HEK293 (cell line): ENCODE results near the gene SLC29A1.

ENCODE experiments used
- ATF2 ChIP-seq: fragments of 450-650 bp; formaldehyde crosslinking; IDR thresholded peaks from 2 replicates; pipeline ENCODE4 v1.5.1; 2016; ENCODE audit warnings: missing biosample characterization, missing genetic modification characterization, low read depth
- GLI4 ChIP-seq: fragments of 450-650 bp; formaldehyde crosslinking; IDR thresholded peaks from 2 replicates; pipeline ENCODE4 v1.5.1; 2016; ENCODE audit warnings: missing biosample characterization, missing genetic modification characterization
- GLIS1 ChIP-seq: fragments of 450-650 bp; formaldehyde crosslinking; IDR thresholded peaks from 2 replicates; pipeline ENCODE4 v1.5.1; 2016; ENCODE audit warnings: missing biosample characterization, missing genetic modification characterization
- HIC1 ChIP-seq: fragments of 450-650 bp; formaldehyde crosslinking; IDR thresholded peaks from 2 replicates; pipeline ENCODE4 v1.5.1; 2016; ENCODE audit warnings: missing biosample characterization, missing genetic modification characterization
- IKZF3 ChIP-seq: fragments of 450-650 bp; IDR thresholded peaks from 2 replicates; pipeline ENCODE4 v1.5.0; 2018; ENCODE audit warnings: missing biosample characterization, mild to moderate bottlenecking, missing genetic modification characterization, moderate library complexity
- KLF10 ChIP-seq: fragments of 450-650 bp; IDR thresholded peaks from 2 replicates; pipeline ENCODE4 v1.5.1; 2018; ENCODE audit warnings: missing biosample characterization, mild to moderate bottlenecking, missing genetic modification characterization
- SP3 ChIP-seq: fragments of 450-650 bp; formaldehyde crosslinking; IDR thresholded peaks from 2 replicates; pipeline ENCODE4 v1.5.1; 2016; ENCODE audit warnings: missing biosample characterization, missing genetic modification characterization
- SP7 ChIP-seq: fragments of 450-650 bp; formaldehyde crosslinking; IDR thresholded peaks from 2 replicates; pipeline ENCODE4 v1.5.1; 2016; ENCODE audit warnings: missing biosample characterization, missing genetic modification characterization
- YY2 ChIP-seq: fragments of 450-650 bp; formaldehyde crosslinking; IDR thresholded peaks from 2 replicates; pipeline ENCODE4 v1.5.1; 2016; ENCODE audit warnings: missing biosample characterization, missing genetic modification characterization
- ZBTB20 ChIP-seq: fragments of 450-650 bp; formaldehyde crosslinking; IDR thresholded peaks from 2 replicates; pipeline ENCODE4 v1.5.1; 2016; ENCODE audit warnings: missing biosample characterization, missing genetic modification characterization
- ZBTB26 ChIP-seq: fragments of 450-650 bp; formaldehyde crosslinking; optimal IDR thresholded peaks from 2 replicates; pipeline ENCODE3; 2016; ENCODE audit warnings: missing biosample characterization, mild to moderate bottlenecking, missing genetic modification characterization
- ZBTB48 ChIP-seq: fragments of 450-650 bp; formaldehyde crosslinking; IDR thresholded peaks from 2 replicates; pipeline ENCODE4 v1.5.1; 2016; ENCODE audit warnings: missing biosample characterization, missing genetic modification characterization
- ZEB2 ChIP-seq: fragments of 450-650 bp; formaldehyde crosslinking; IDR thresholded peaks from 2 replicates; pipeline ENCODE4 v1.5.1; 2016; ENCODE audit warnings: missing biosample characterization, missing genetic modification characterization
- ZFHX2 ChIP-seq: fragments of 450-650 bp; formaldehyde crosslinking; conservative IDR thresholded peaks from 2 replicates; pipeline ENCODE4 v1.5.1; 2016; ENCODE audit warnings: missing biosample characterization, missing genetic modification characterization
- ZFP3 ChIP-seq: fragments of 450-650 bp; formaldehyde crosslinking; IDR thresholded peaks from 2 replicates; pipeline ENCODE4 v1.5.1; 2016; ENCODE audit warnings: low read depth, missing biosample characterization, missing genetic modification characterization
- ZFP41 ChIP-seq: fragments of 450-650 bp; formaldehyde crosslinking; IDR thresholded peaks from 2 replicates; pipeline ENCODE4 v1.5.1; 2016; ENCODE audit warnings: missing biosample characterization, missing genetic modification characterization, borderline replicate concordance
- ZFP69B ChIP-seq: fragments of 450-650 bp; formaldehyde crosslinking; IDR thresholded peaks from 2 replicates; pipeline ENCODE4 v1.5.1; 2016; ENCODE audit warnings: missing biosample characterization, missing genetic modification characterization
- ZNF24 ChIP-seq: fragments of 450-650 bp; formaldehyde crosslinking; IDR thresholded peaks from 2 replicates; pipeline ENCODE4 v1.5.1; 2016; ENCODE audit warnings: missing biosample characterization, missing genetic modification characterization
- ZNF335 ChIP-seq: fragments of 450-650 bp; formaldehyde crosslinking; conservative IDR thresholded peaks from 2 replicates; pipeline ENCODE4 v1.5.1; 2016; ENCODE audit warnings: missing biosample characterization, missing genetic modification characterization
- ZNF394 ChIP-seq: fragments of 450-650 bp; formaldehyde crosslinking; IDR thresholded peaks from 2 replicates; pipeline ENCODE4 v1.5.1; 2016; ENCODE audit warnings: missing biosample characterization, missing genetic modification characterization, mild to moderate bottlenecking, moderate library complexity, borderline replicate concordance
- ZNF426 ChIP-seq: fragments of 450-650 bp; formaldehyde crosslinking; IDR thresholded peaks from 2 replicates; pipeline ENCODE4 v1.5.1; 2017; ENCODE audit warnings: missing biosample characterization, missing genetic modification characterization, mild to moderate bottlenecking, inconsistent platforms, moderate library complexity
- ZNF473 ChIP-seq: fragments of 450-650 bp; formaldehyde crosslinking; IDR thresholded peaks from 2 replicates; pipeline ENCODE4 v1.5.1; 2017; ENCODE audit warnings: missing biosample characterization, missing genetic modification characterization
- ZNF501 ChIP-seq: fragments of 450-650 bp; formaldehyde crosslinking; IDR thresholded peaks from 2 replicates; pipeline ENCODE4 v1.5.1; 2016; ENCODE audit warnings: missing biosample characterization, missing genetic modification characterization
- ZNF513 ChIP-seq: fragments of 450-650 bp; IDR thresholded peaks from 2 replicates; pipeline ENCODE4 v1.5.1; 2018; ENCODE audit warnings: missing biosample characterization, missing genetic modification characterization
- ZNF560 ChIP-seq: fragments of 450-650 bp; formaldehyde crosslinking; IDR thresholded peaks from 2 replicates; pipeline ENCODE4 v1.5.1; 2017; ENCODE audit warnings: missing biosample characterization, missing genetic modification characterization, borderline replicate concordance
- ZNF571 ChIP-seq: fragments of 450-650 bp; formaldehyde crosslinking; IDR thresholded peaks from 2 replicates; pipeline ENCODE4 v1.5.0; 2017; ENCODE audit warnings: missing biosample characterization, missing genetic modification characterization
- ZNF623 ChIP-seq: fragments of 450-650 bp; formaldehyde crosslinking; IDR thresholded peaks from 2 replicates; pipeline ENCODE4 v1.5.1; 2016; ENCODE audit warnings: missing biosample characterization, missing genetic modification characterization
- ZNF626 ChIP-seq: fragments of 450-650 bp; sonication (Bioruptor Pico); formaldehyde crosslinking; IDR thresholded peaks from 2 replicates; pipeline ENCODE4 v1.5.1; 2018; ENCODE audit warnings: missing biosample characterization, missing genetic modification characterization, inconsistent platforms
- ZNF658 ChIP-seq: fragments of 450-650 bp; formaldehyde crosslinking; IDR thresholded peaks from 2 replicates; pipeline ENCODE4; 2016; ENCODE audit warnings: missing biosample characterization, missing genetic modification characterization
- ZNF660 ChIP-seq: fragments of 450-650 bp; IDR thresholded peaks from 2 replicates; pipeline ENCODE4 v1.5.1; 2018; ENCODE audit warnings: missing biosample characterization, mild to moderate bottlenecking, missing genetic modification characterization
- ZNF664 ChIP-seq: fragments of 450-650 bp; formaldehyde crosslinking; IDR thresholded peaks from 2 replicates; pipeline ENCODE4 v1.5.1; 2016; ENCODE audit warnings: missing biosample characterization, missing genetic modification characterization
- ZNF843 ChIP-seq: fragments of 450-650 bp; formaldehyde crosslinking; IDR thresholded peaks from 2 replicates; pipeline ENCODE4 v1.5.1; 2016; ENCODE audit warnings: missing biosample characterization, missing genetic modification characterization
- ZSCAN16 ChIP-seq: fragments of 450-650 bp; formaldehyde crosslinking; IDR thresholded peaks from 2 replicates; pipeline ENCODE4 v1.5.1; 2016; ENCODE audit warnings: missing biosample characterization, missing genetic modification characterization
- ZSCAN4 ChIP-seq: fragments of 450-650 bp; formaldehyde crosslinking; IDR thresholded peaks from 2 replicates; pipeline ENCODE4 v1.5.1; 2017; ENCODE audit warnings: missing biosample characterization, missing genetic modification characterization

The SLC29A1 gene

GRCh38 chr6:44246663-44247337 is 23.4 kb downstream of the SLC29A1 start, which contains the start of gene HSP90AB1 (continued):
- TF ChIP-seq ZFP3 (tag by site-specific recombination) (no peak), ZNF571 (tag by site-specific recombination) (no peak), ZNF843 (tag by site-specific recombination) (peak; percentile 65; the same call in 1 of the 2 replicates), ZNF426 (no peak), ZNF24 (peak; percentile 64; the same call in 1 of the 2 replicates), ZNF664 (tag by site-specific recombination) (peak; percentile 24; the same call in 1 of the 2 replicates), ZSCAN16 (tag by site-specific recombination) (0 out of 2 replicates have a peak, but pooled peaks have one; percentile 7), ZSCAN4 (tag by site-specific recombination) (peak; percentile 48; the same call in 1 of the 2 replicates), ZNF394 (tag by site-specific recombination) (peak; percentile 61; the same call in 1 of the 2 replicates), GLIS1 (tag by site-specific recombination) (no peak), KLF10 (tag by site-specific recombination) (peak; percentile 29; the same call in 1 of the 2 replicates), ATF2 (tag by site-specific recombination) (peak; percentile 96), ZFHX2 (tag by site-specific recombination) (peak; percentile 73), SP7 (tag by site-specific recombination) (peak; percentile 86; the same call in 1 of the 2 replicates), HIC1 (tag by site-specific recombination) (no peak), IKZF3 (tag by site-specific recombination) (no peak), SP3 (peak; percentile 87), ZNF473 (tag by site-specific recombination) (no peak), ZBTB20 (tag by site-specific recombination) (peak; percentile 31; the same call in 1 of the 2 replicates), ZBTB26 (tag by site-specific recombination) (no peak), ZNF660 (peak; percentile 70), ZNF501 (tag by site-specific recombination) (peak; percentile 85), ZNF623 (tag by site-specific recombination) (peak; percentile 27; the same call in 1 of the 2 replicates), ZNF626 (tag by site-specific recombination) (no peak), ZEB2 (tag by site-specific recombination) (no peak), ZNF335 (tag by site-specific recombination) (peak; percentile 72; the same call in 1 of the 2 replicates), ZFP69B (tag by site-specific recombination) (peak; percentile 100), ZNF513 (tag by site-specific recombination) (no peak), ZFP41 (peak; percentile 97), ZNF560 (tag by site-specific recombination) (no peak), ZNF658 (tag by site-specific recombination) (no peak), GLI4 (tag by site-specific recombination) (peak; percentile 63; the same call in 1 of the 2 replicates), ZBTB48 (tag by site-specific recombination) (0 out of 2 replicates have a peak, but pooled peaks have one; percentile 29), YY2 (tag by site-specific recombination) (no peak; the same call in 1 of the 2 replicates)
